HepG2 (cell line): ENCODE measurements around the gene TEX53. TPM values are rescaled to one million over a fixed set of nuclear protein-coding genes. Genes with fewer than 3 reads are reported as not detected.

Experiments
- ATAC-seq: fragments of 200-7000 bp; cut with Tn5 transposase; 3 replicates; pipeline ENCODE4 v1.9.1; 2020; ENCODE audit warnings: mild to moderate bottlenecking, moderate library complexity
- BruUV-seq: library from RNA; stranded (reverse); fragments of 400-500 nt; replicated peaks from 2 replicates; lab custom pipeline; 2021; lab: Mats Ljungman, UMichigan
- CTCF ChIA-PET: fragments of 300-600 bp; formaldehyde crosslinking; extraction: SDS; loops from one replicate; lab custom pipeline; 2021; ENCODE audit warnings: low total read pairs, inconsistent platforms, low intra/inter-chr PET ratio; lab: Yijun Ruan, JAX
- POLR2A ChIA-PET: fragments of 350-600 bp; sonication (Branson Sonifier 250); formaldehyde crosslinking; loops from one replicate; lab custom pipeline; 2020; ENCODE audit warnings: antibody characterized with exemption, inconsistent platforms; lab: Yijun Ruan, JAX
- DNase-seq: peaks from one replicate; pipeline ENCODE4 v3.0.0-alpha.2; 2015; ENCODE audit warnings: low spot score
- FAIRE-seq: peaks from 3 replicates; lab custom pipeline; 2011; peaks lifted over from hg19 to GRCh38; lab: Jason Lieb, UNC
- H2AFZ ChIP-seq: one replicate; pipeline ENCODE4 v1.6.1; 2011; ENCODE audit warnings: low read length, inconsistent platforms
- H3K27ac ChIP-seq: fragments of 300-600 bp; 3 replicates; pipeline ENCODE4 v1.8.0; 2011; ENCODE audit warnings: mixed run types, mild to moderate bottlenecking, mixed read lengths, low read length, inconsistent platforms; ENCODE audit not compliant: insufficient read depth; ENCODE audit errors: extremely low read length
- H3K27me3 ChIP-seq, 2 experiments: fragments of 200-600 bp in 1 of 2; 2 replicates in 1 of 2; 3 replicates in 1 of 2; pipeline versions ENCODE4 v1.6.0 to v1.8.0; 2011; ENCODE audit warnings: low read length in 2 of 2, mild to moderate bottlenecking in 2 of 2, moderate library complexity in 2 of 2, inconsistent platforms in 1 of 2; ENCODE audit not compliant: insufficient read depth in 2 of 2, control insufficient read depth in 1 of 2
- H3K36me3 ChIP-seq, 2 experiments: fragments of 200-600 bp in 1 of 2; replicated peaks in 1 of 2; 2 replicates in 1 of 2; 3 replicates in 1 of 2; pipeline versions ENCODE4 v1.5.1 to v1.8.0; 2011; ENCODE audit warnings: low read length in 2 of 2, inconsistent platforms in 1 of 2; ENCODE audit not compliant: insufficient read depth in 2 of 2, control insufficient read depth in 1 of 2
- H3K4me1 ChIP-seq: 2 replicates; pipeline ENCODE4 v1.5.1; 2012; ENCODE audit warnings: low read length, inconsistent platforms; ENCODE audit not compliant: insufficient read depth
- H3K4me2 ChIP-seq: 2 replicates; pipeline ENCODE4 v1.6.0; 2011; ENCODE audit warnings: low read depth, low read length, inconsistent platforms
- H3K4me3 ChIP-seq, 3 experiments: fragments of 200-600 bp in 1 of 3; sonication (generic), shearing (Covaris generic) in 1 of 3; replicated peaks in 1 of 3; 2 replicates each; pipeline ENCODE4 v1.5.1; 2011 to 2016; ENCODE audit warnings: low read length in 3 of 3, inconsistent platforms in 2 of 3, low read depth in 2 of 3, mild to moderate bottlenecking in 2 of 3, control low read depth in 1 of 3, mixed read lengths in 1 of 3; ENCODE audit not compliant: insufficient read depth in 1 of 3
- H3K79me2 ChIP-seq: one replicate; pipeline ENCODE4 v1.6.1; 2011; ENCODE audit warnings: low read length, inconsistent platforms; ENCODE audit not compliant: insufficient read depth
- H3K9ac ChIP-seq: 2 replicates; pipeline ENCODE4 v1.6.0; 2011; ENCODE audit warnings: mild to moderate bottlenecking, low read depth, low read length, inconsistent platforms; ENCODE audit not compliant: insufficient read depth
- H3K9me3 ChIP-seq: 2 replicates; pipeline ENCODE4 v1.5.1; 2012; ENCODE audit warnings: mild to moderate bottlenecking, low read length
- H4K20me1 ChIP-seq: 2 replicates; pipeline ENCODE4 v1.6.0; 2011; ENCODE audit warnings: inconsistent platforms, mild to moderate bottlenecking, low read length, moderate library complexity; ENCODE audit not compliant: insufficient read depth
- FOSL2 ChIP-seq: sonication (generic); formaldehyde crosslinking; IDR thresholded peaks from 2 replicates; pipeline ENCODE4 v1.4.0; 2020; ENCODE audit warnings: missing genetic modification reagents
- GLI4 ChIP-seq: sonication (generic); formaldehyde crosslinking; IDR thresholded peaks from 2 replicates; pipeline ENCODE4 v1.5.1; 2020; ENCODE audit warnings: missing genetic modification reagents, mild to moderate bottlenecking, moderate library complexity, borderline replicate concordance
- KDM6A ChIP-seq: IDR thresholded peaks from 2 replicates; pipeline ENCODE4 v1.6.1; 2016; ENCODE audit warnings: low read depth
- KLF13 ChIP-seq: sonication (generic); formaldehyde crosslinking; IDR thresholded peaks from 2 replicates; pipeline ENCODE4 v1.4.0; 2020; ENCODE audit warnings: mild to moderate bottlenecking, missing genetic modification reagents
- MBD4 ChIP-seq: IDR thresholded peaks from 2 replicates; pipeline ENCODE4 v1.6.1; 2012; ENCODE audit warnings: low read length, inconsistent platforms, borderline replicate concordance
- PHF20 ChIP-seq: sonication (generic); formaldehyde crosslinking; IDR thresholded peaks from 2 replicates; pipeline ENCODE4 v1.5.0; 2020; ENCODE audit warnings: mild to moderate bottlenecking, missing genetic modification reagents
- RAD51 ChIP-seq: fragments of 450-650 bp; IDR thresholded peaks from 2 replicates; pipeline ENCODE4 v1.6.1; 2016; ENCODE audit warnings: borderline replicate concordance
- SSRP1 ChIP-seq: IDR thresholded peaks from 2 replicates; pipeline ENCODE4 v1.6.1; 2016; ENCODE audit warnings: control low read depth
- TRIM24 ChIP-seq: sonication (generic); formaldehyde crosslinking; IDR thresholded peaks from 2 replicates; pipeline ENCODE4 v1.8.0; 2022; ENCODE audit warnings: mild to moderate bottlenecking, missing genetic modification reagents
- ZNF256 ChIP-seq: sonication (generic); formaldehyde crosslinking; conservative IDR thresholded peaks from 2 replicates; pipeline ENCODE4 v1.4.0; 2020; ENCODE audit warnings: missing genetic modification reagents
- ZNF34 ChIP-seq: sonication (generic); formaldehyde crosslinking; IDR thresholded peaks from 2 replicates; pipeline ENCODE4 v1.4.0; 2020; ENCODE audit warnings: mild to moderate bottlenecking, missing genetic modification reagents, borderline replicate concordance
- ZNF484 ChIP-seq: sonication (generic); formaldehyde crosslinking; IDR thresholded peaks from 2 replicates; pipeline ENCODE4 v1.5.1; 2020; ENCODE audit warnings: mild to moderate bottlenecking, low read depth, missing genetic modification reagents, borderline replicate concordance
- WGBS: methylation state at CpG from one replicate; pipeline ENCODE4 v1.1.6; 2017; ENCODE audit warnings: low lambda C conversion rate; 5-methylcytosine and 5-hydroxymethylcytosine counted together
- in situ Hi-C: cut with HindIII; loops from 2 replicates; pipeline ENCODE4 v1.10.0; 2017; ENCODE audit warnings: low pct_unique_long_range_greater_than_20kb; ENCODE audit not compliant: extremely low pct_ligation_motif_present
- intact Hi-C: fragments of 100-400 bp; cut with micrococcal nuclease; formaldehyde crosslinking; loops from one replicate; pipeline ENCODE4 v1.10.0; 2022; ENCODE audit not compliant: unreplicated experiment
- polyA plus RNA-seq, 8 experiments: library from polyadenylated mRNA; depleted of rRNA in 3 of 8; stranded (reverse) in 7 of 8; unstranded in 1 of 8; fragments of >200 nt; fragmentation: Illumina TruSeq in 4 of 8; extraction: Trizol in 4 of 8; gene quantifications; 2 replicates each; pipeline versions ENCODE4 v1.2.1 to v1.2.3, GENCODE V29; 2011 to 2016; ENCODE audit warnings: low read depth in 4 of 8, missing spikeins in 1 of 8, mixed read lengths in 1 of 8; ENCODE audit not compliant: insufficient read depth in 1 of 8
- total RNA-seq, 5 experiments: library from RNA; depleted of rRNA; stranded (reverse); fragments of >200 nt; fragmentation: Illumina TruSeq; extraction: Trizol; gene quantifications; 2 replicates each; pipeline ENCODE4 v1.2.3, GENCODE V29; 2016; ENCODE audit warnings: low read depth in 1 of 5
- TF ChIP-seq, protein P1 (sequence below): sonication (generic); formaldehyde crosslinking; conservative IDR thresholded peaks from 2 replicates; pipeline ENCODE4 v1.8.0; 2022; ENCODE audit warnings: low read depth, missing genetic modification reagents
- TF ChIP-seq, protein P2 (sequence below): sonication (generic); formaldehyde crosslinking; IDR thresholded peaks from 2 replicates; pipeline ENCODE4 v1.5.0; 2020; ENCODE audit warnings: missing genetic modification reagents
- TF ChIP-seq, protein P3 (sequence below), 2 experiments: fragments of 450-650 bp in 1 of 2; sonication (generic) in 1 of 2; formaldehyde crosslinking; IDR thresholded peaks; 2 replicates each; pipeline versions ENCODE4 v1.5.0 to v1.8.0; 2020 to 2022; ENCODE audit warnings: mild to moderate bottlenecking in 1 of 2, missing genetic modification reagents in 1 of 2
- TF ChIP-seq, protein P4 (sequence below): sonication (generic); formaldehyde crosslinking; IDR thresholded peaks from 2 replicates; pipeline ENCODE4 v1.5.1; 2020; ENCODE audit warnings: missing genetic modification reagents, mild to moderate bottlenecking, borderline replicate concordance
- TF ChIP-seq, protein P5 (sequence below): IDR thresholded peaks from 2 replicates; pipeline ENCODE4 v1.6.1; 2016; ENCODE audit warnings: low read depth, borderline replicate concordance
- TF ChIP-seq, protein P6 (sequence below): sonication (generic); formaldehyde crosslinking; IDR thresholded peaks from 2 replicates; pipeline ENCODE4 v1.8.0; 2022; ENCODE audit warnings: missing genetic modification reagents, mild to moderate bottlenecking, inconsistent platforms, borderline replicate concordance

The TEX53 gene
- total and polyA plus RNA-seq, 2 of the 13 experiments (the other 11 are each of a cell fraction or from before 2014, with no cell fraction given) = not detected

DNA sequence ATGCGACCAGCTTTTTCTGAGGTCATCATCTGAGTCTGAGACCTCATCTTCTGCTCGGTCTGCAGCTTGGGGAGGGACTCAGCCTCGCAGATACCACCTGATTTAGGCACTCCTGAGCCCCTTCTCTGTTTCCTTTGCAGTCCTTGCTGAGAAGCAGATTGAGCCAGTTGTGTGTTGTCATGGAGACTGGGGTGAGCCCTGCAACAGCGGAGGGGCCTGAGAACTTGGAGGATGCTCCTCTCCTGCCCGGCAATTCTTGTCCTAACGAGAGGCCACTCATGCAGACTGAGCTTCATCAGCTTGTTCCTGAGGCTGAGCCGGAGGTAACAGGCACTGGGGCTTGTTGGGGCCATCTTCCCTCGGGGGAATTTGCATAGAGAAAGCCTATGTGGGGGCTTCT lies 19.2 kb downstream of the TEX53 start:
- H3K4me1 ChIP-seq = no peaks in the 10 kb centered on the region
- no peak overlapping the region for H2AFZ ChIP-seq
- H3K36me3 ChIP-seq = peaks cover 8% of the 10 kb centered on the region in 2 experiments; a peak in 4 of 5 replicates
- 90% methylated on average over 3 of the region's 8 CpGs for WGBS
- ChIA-PET CTCF (no interaction called here), POLR2A (no interaction called here)
- H3K4me3 ChIP-seq = no peak overlapping the region
- H3K4me2 ChIP-seq = no peak overlapping the region
- FAIRE-seq (no peak), ATAC-seq (no peak), DNase-seq (no peak)
- no TSS peak for BruUV-seq
- no peaks in the 10 kb centered on the region for H3K27me3 ChIP-seq
- H3K27ac ChIP-seq = no peak overlapping the region
- no peaks in the 10 kb centered on the region for H3K9me3 ChIP-seq
- no peak for TF ChIP-seq RAD51
- TF ChIP-seq ZNF34 (CRISPR knock-in tag) = no peak
- TF ChIP-seq PHF20 (CRISPR knock-in tag) = no peak
- no peak for TF ChIP-seq TRIM24
- TF ChIP-seq, protein P1, sequence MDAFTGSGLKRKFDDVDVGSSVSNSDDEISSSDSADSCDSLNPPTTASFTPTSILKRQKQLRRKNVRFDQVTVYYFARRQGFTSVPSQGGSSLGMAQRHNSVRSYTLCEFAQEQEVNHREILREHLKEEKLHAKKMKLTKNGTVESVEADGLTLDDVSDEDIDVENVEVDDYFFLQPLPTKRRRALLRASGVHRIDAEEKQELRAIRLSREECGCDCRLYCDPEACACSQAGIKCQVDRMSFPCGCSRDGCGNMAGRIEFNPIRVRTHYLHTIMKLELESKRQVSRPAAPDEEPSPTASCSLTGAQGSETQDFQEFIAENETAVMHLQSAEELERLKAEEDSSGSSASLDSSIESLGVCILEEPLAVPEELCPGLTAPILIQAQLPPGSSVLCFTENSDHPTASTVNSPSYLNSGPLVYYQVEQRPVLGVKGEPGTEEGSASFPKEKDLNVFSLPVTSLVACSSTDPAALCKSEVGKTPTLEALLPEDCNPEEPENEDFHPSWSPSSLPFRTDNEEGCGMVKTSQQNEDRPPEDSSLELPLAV (CRISPR knock-in tag) = no peak
- TF ChIP-seq, protein P2, sequence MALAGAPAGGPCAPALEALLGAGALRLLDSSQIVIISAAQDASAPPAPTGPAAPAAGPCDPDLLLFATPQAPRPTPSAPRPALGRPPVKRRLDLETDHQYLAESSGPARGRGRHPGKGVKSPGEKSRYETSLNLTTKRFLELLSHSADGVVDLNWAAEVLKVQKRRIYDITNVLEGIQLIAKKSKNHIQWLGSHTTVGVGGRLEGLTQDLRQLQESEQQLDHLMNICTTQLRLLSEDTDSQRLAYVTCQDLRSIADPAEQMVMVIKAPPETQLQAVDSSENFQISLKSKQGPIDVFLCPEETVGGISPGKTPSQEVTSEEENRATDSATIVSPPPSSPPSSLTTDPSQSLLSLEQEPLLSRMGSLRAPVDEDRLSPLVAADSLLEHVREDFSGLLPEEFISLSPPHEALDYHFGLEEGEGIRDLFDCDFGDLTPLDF (CRISPR knock-in tag) = no peak
- no peak for TF ChIP-seq FOSL2 (CRISPR knock-in tag)
- TF ChIP-seq GLI4 (CRISPR knock-in tag) = no peak
- no peak for TF ChIP-seq KDM6A
- TF ChIP-seq, protein P3, sequence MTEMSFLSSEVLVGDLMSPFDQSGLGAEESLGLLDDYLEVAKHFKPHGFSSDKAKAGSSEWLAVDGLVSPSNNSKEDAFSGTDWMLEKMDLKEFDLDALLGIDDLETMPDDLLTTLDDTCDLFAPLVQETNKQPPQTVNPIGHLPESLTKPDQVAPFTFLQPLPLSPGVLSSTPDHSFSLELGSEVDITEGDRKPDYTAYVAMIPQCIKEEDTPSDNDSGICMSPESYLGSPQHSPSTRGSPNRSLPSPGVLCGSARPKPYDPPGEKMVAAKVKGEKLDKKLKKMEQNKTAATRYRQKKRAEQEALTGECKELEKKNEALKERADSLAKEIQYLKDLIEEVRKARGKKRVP (CRISPR knock-in tag; IDR thresholded peaks at IDR 0.05) = no peak
- TF ChIP-seq MBD4 = no peak
- TF ChIP-seq, protein P4, sequence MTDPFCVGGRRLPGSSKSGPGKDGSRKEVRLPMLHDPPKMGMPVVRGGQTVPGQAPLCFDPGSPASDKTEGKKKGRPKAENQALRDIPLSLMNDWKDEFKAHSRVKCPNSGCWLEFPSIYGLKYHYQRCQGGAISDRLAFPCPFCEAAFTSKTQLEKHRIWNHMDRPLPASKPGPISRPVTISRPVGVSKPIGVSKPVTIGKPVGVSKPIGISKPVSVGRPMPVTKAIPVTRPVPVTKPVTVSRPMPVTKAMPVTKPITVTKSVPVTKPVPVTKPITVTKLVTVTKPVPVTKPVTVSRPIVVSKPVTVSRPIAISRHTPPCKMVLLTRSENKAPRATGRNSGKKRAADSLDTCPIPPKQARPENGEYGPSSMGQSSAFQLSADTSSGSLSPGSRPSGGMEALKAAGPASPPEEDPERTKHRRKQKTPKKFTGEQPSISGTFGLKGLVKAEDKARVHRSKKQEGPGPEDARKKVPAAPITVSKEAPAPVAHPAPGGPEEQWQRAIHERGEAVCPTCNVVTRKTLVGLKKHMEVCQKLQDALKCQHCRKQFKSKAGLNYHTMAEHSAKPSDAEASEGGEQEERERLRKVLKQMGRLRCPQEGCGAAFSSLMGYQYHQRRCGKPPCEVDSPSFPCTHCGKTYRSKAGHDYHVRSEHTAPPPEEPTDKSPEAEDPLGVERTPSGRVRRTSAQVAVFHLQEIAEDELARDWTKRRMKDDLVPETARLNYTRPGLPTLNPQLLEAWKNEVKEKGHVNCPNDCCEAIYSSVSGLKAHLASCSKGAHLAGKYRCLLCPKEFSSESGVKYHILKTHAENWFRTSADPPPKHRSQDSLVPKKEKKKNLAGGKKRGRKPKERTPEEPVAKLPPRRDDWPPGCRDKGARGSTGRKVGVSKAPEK = no peak
- TF ChIP-seq, protein P5, sequence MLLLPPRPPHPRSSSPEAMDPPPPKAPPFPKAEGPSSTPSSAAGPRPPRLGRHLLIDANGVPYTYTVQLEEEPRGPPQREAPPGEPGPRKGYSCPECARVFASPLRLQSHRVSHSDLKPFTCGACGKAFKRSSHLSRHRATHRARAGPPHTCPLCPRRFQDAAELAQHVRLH = no peak
- TF ChIP-seq, protein P6, sequence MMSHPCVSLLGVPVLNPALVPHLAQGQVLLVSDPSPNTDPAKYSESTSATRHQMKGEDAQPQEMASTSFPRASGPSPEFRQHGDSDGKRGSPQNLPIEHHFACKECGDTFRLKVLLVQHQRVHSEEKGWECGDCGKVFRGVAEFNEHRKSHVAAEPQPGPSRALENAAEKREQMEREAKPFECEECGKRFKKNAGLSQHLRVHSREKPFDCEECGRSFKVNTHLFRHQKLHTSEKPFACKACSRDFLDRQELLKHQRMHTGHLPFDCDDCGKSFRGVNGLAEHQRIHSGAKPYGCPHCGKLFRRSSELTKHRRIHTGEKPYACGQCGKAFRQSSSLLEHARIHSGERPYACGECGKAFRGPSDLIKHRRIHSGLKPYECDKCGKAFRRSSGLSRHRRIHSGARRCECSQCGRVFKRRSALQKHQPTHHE (CRISPR knock-in tag) = no peak
- TF ChIP-seq KLF13 (CRISPR knock-in tag) = no peak
- no peak for TF ChIP-seq ZNF256
- TF ChIP-seq SSRP1 = no peak
- no peak for TF ChIP-seq ZNF484 (CRISPR knock-in tag)
- no peak overlapping the region for H3K9ac ChIP-seq
- H4K20me1 ChIP-seq = no peaks in the 10 kb centered on the region
- intact Hi-C loops (no loop called here), in situ Hi-C loops (no loop called here)
- H3K79me2 ChIP-seq = no peaks in the 10 kb centered on the region
